GM10266 (cell line): ENCODE data around the gene RNF125.
A peak's percentile ranks its signal among the peaks of the same experiment; 100 is the strongest.

ENCODE experiments used
- DNase-seq: peaks from one replicate; pipeline ENCODE4 v3.0.0; 2012; ENCODE audit errors: extremely low spot score
- TF ChIP-seq, protein P1 (sequence below): IDR thresholded peaks from 2 replicates; pipeline ENCODE4 v1.5.1; 2012; ENCODE audit warnings: mild to moderate bottlenecking, low read depth; ENCODE audit not compliant: control insufficient read depth, insufficient read depth; ENCODE audit errors: missing control alignments

RNF125 gene

GRCh38 chr18:32049393-32050171 is 31.0 kb downstream of the RNF125 start:
- no peak for DNase-seq
- TF ChIP-seq, protein P1, sequence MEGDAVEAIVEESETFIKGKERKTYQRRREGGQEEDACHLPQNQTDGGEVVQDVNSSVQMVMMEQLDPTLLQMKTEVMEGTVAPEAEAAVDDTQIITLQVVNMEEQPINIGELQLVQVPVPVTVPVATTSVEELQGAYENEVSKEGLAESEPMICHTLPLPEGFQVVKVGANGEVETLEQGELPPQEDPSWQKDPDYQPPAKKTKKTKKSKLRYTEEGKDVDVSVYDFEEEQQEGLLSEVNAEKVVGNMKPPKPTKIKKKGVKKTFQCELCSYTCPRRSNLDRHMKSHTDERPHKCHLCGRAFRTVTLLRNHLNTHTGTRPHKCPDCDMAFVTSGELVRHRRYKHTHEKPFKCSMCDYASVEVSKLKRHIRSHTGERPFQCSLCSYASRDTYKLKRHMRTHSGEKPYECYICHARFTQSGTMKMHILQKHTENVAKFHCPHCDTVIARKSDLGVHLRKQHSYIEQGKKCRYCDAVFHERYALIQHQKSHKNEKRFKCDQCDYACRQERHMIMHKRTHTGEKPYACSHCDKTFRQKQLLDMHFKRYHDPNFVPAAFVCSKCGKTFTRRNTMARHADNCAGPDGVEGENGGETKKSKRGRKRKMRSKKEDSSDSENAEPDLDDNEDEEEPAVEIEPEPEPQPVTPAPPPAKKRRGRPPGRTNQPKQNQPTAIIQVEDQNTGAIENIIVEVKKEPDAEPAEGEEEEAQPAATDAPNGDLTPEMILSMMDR, result no peak

DNA sequence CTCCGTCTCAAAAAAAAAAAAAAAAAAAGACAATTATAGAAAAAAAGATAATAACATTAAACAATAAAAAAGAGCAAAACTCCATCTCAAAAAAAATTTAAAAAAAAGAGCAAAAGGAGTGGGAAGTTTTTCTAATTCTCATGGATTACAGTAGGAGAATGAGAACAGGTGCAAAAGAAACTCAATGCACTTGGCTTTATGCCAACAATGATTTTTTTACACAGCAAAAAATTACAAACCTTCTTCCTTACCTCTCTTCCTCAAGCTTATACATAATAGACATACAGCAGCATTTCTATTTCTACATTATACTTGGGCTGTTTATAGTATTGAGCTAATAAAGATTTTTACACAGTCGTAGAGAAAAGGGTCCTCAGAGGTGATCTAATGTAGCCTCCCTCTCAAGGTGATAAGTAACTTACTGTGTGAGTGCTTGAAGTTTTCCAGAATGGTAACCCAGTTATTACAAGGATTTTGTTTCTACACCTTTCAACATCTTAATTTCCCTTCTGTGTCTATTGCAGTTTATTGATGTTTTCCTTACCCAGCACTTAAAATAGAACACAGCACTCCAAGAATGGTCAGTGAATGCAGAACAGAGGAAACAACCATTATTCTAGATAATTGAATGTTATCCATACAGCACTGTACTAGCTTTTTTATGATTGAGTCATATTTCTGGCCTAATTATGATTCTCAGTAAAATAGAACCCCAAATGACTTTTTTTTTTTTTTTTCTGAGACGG is 38.2 kb downstream of the RNF125 start:
- TF ChIP-seq, protein P1, result no peak
- DNase-seq, result no peak

- TF ChIP-seq, protein P1, result no peak
- no peak for DNase-seq
Observed at GRCh38 chr18:32057624-32058165, 39.1 kb downstream of the RNF125 start.

DNA sequence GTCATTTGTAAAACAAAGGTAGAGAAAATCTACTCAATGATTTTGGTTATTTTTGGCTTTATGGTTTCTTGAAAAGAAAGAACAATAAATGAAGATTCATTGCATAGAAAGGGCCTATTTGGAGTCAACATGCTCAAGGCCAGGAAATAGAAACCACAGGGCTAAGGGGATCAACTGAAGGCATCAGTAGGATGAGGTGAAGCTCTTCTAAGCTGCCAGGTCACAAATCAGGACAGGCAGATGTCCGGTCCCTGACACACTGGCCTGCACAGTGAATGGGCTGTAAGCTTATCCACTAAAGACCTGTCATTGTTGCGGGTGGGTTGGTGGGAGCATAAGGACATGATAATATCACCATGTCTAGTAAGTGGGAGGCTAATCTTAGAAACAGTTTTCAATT is 41.4 kb downstream of the RNF125 start:
- TF ChIP-seq, protein P1, result no peak
- no peak for DNase-seq

DNA sequence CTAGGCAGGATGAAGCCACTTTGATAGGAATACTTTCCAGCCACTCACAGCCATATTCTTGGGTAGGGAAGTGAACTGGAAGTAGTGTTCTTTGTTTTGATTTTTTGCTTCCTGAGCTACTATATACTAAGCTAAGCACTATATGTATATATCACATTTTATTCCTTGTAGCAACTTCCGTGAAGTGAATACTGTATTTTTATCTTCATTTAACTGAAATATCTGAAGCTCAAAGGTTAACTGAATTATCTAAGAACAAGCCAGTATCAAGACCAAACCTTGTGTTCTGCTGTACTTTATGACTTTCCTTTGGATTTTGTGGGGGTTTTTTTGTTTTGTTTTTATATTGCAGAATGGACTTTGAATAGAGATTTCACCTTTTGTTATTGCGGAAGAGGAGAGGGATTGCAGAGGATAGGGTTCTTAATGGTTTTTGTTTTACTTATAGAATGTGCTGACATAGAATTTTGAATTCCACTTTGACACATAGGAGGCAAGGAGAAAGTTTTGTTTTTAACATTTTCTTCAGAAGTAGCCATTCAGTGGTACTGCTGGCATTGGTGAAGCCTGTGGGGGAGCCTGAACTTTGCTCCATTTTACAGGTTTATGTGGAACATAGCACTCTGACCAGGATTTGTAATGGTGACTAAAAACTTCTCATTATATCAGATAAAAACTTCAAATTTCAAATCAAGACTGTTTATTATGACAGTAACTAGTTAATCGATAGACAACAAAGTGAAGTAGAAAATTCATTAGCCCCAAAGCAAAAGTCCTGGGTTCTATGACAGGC is 48.9 kb downstream of the RNF125 start:
- DNase-seq, result no peak
- TF ChIP-seq, protein P1, result no peak

- TF ChIP-seq, protein P1, result peak; percentile 50
- DNase-seq, result no peak
Observed at GRCh38 chr18:32072321-32072720, 53.7 kb downstream of the RNF125 start.

GRCh38 chr18:32074206-32074605 is 55.6 kb downstream of the RNF125 start:
- TF ChIP-seq, protein P1, result no peak
- DNase-seq, result no peak
